ENCODE results near the gene NDST1.

NDST1 gene

DNA sequence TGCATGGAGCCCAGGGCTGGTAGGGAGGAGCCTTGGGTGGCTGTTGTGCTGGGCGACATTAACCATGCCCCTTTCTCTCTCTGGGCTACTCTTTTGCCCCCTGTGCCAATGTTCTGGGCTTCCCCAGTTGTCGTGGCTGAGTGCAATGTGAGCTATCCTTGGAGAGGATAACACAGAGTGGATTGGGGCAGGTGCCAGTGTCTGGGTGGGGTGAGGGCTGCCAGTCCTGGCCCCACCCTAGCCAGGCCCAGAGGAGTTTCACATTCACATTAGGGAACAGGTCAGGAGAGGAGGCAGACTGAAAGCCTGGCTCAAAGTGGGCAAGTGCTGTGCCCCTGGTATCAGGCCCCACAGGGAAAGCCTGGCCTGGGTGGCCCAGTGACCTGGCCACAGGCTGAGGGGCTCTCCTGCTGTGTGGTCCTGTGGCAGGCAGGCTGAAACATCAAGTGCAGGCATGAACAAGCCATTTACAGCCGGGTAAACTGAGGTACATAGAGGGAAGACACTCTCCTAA, 7.5 kb upstream of the NDST1 start:
- H3K4me3 ChIP-seq (ENCODE audit: control insufficient read depth, low read depth, low read length), result no peak overlapping the region
- no peak for TF ChIP-seq CTCF (conservative IDR thresholded peaks at IDR 0.05; ENCODE audit: control insufficient read depth, insufficient read depth, low read depth, low read length)
- no peak for DNase-seq (ENCODE audit: low read depth)

GRCh38 chr5:150500905-150501304, 7.0 kb upstream of the NDST1 start:
- H3K4me3 ChIP-seq (ENCODE audit: control insufficient read depth, low read depth, low read length), result no peak overlapping the region
- no peak for DNase-seq (ENCODE audit: low read depth)
- no peak for TF ChIP-seq CTCF (conservative IDR thresholded peaks at IDR 0.05; ENCODE audit: control insufficient read depth, insufficient read depth, low read depth, low read length)

DNA sequence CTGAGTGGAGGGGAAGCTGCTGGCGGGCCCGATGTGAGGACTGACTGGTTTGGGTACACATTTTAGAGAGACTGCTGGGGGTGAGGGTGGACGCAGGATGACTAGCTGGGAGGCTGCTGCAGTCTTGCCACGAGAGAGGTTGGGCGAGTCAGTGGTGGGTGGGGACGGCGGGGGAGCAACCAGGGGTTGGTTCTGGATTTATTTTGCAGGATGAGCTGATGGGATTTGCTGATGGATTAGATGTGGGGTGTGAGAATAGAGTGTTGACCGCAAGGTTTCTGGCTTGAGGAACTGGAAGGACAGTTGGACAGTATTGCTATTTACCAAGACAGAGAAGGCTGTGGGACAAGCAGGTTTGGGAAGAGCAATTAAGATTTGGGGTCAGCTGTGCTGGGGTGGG, 5.8 kb upstream of the NDST1 start:
- DNase-seq (ENCODE audit: low read depth), result peak; percentile 62
- no peak for TF ChIP-seq CTCF (conservative IDR thresholded peaks at IDR 0.05; ENCODE audit: control insufficient read depth, insufficient read depth, low read depth, low read length)
- H3K4me3 ChIP-seq (ENCODE audit: control insufficient read depth, low read depth, low read length), result no peak overlapping the region

DNA sequence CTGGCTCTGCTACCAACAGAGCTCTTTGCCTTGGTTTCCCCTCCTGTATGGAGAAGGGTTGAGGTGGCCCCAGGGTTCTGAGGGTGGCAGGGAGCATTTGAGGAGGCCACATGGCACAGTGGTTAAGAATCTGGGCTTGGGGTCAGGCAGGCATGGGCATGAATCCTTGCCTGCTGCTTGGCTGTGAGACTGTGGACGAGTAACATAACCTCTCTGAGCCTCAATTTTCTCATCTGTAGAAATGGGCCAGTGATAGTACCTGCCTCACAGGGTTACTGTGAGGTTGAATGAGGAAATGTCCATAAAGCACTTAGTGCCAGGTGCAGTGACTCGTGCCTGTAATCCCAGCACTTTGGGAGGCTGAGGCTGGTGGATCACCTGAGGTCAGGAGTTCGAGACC, 5.1 kb upstream of the NDST1 start:
- H3K4me3 ChIP-seq (ENCODE audit: control insufficient read depth, low read depth, low read length), result no peak overlapping the region
- DNase-seq (ENCODE audit: low read depth), result no peak

DNA sequence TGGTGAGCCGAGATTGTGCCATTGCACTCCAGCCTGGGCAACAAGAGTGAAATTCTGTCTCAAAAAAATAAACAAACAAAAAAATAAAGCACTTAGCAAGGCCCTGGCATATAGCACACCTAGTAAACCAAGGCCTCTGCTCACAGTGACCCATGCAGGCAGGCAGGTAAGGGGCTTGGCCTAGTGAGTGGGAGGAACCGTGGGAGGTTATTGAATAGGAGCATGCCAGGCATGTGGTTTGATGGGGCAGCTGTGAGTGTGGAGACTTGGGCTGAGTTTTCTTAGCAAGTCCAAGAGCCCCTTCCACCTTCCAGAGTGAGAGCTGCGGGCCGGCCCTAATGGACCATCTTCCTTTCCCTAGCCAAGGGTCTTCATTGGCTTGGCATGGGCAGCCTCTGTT, 4.5 kb upstream of the NDST1 start:
- no peak overlapping the region for H3K4me3 ChIP-seq (ENCODE audit: control insufficient read depth, low read depth, low read length)
- TF ChIP-seq CTCF (conservative IDR thresholded peaks at IDR 0.05; ENCODE audit: control insufficient read depth, insufficient read depth, low read depth, low read length), result no peak
- DNase-seq (ENCODE audit: low read depth), result no peak

More for the DNA sequence above, 5.1 kb upstream of the NDST1 start:
- TF ChIP-seq CTCF (conservative IDR thresholded peaks at IDR 0.05; ENCODE audit: control insufficient read depth, insufficient read depth, low read depth, low read length), result no peak

- peak; percentile 51 for DNase-seq (ENCODE audit: low read depth)
- H3K4me3 ChIP-seq (ENCODE audit: control insufficient read depth, low read depth, low read length), result no peak overlapping the region
- TF ChIP-seq CTCF (conservative IDR thresholded peaks at IDR 0.05; ENCODE audit: control insufficient read depth, insufficient read depth, low read depth, low read length), result no peak
These were observed 3.8 kb upstream of the NDST1 start for GRCh38 chr5:150503977-150504620.
